ENCODE data around the gene ARMC7. TPM values are rescaled to one million over a fixed set of nuclear protein-coding genes. Genes with fewer than 3 reads are reported as not detected.

ARMC7 gene
- total RNA-seq, 1 donor from 2014 or later: 1.9 TPM

DNA sequence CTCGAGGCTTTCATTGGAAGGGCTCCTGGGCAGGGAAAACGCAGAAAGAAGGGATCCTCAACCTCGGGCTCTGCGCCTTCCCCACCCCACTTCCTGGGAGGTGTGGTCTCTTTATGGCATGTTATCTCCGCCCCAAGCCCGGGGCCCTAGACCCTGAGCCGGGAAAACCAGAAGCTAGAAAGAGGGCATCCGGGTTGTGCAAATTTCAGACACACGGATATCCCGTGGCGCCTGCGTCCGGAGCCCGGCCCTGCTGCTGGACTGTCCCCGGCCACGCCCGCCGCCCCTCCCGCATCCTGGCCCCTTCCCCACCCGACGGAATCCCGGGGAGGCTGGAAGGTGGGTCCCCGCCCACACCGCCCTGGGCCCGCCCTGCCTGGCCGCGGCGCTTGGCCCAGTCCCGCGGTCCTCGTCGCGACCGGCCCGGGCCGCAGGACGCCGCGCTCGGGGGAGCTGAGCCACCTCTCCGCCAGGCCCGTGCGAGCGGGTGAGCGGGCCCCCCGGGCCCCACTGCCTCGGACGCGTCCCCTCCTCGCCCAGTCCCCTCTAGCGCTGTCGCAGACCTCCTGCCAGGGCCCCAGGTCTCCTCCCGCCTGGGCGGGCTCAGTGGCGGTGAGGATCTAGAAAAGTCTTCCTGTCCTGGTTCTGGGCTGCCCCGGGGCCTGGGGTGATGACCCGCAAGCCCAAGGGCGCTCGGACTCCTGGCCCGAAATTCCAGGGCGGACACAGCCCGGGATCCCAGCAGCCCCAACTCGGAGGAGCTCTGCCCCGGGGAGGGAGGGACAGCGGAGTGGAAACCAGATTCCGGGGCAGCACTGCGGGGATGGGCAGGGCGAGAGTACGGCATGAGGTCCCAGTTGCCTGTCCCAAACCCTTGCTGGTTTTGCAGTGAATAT, 22.0 kb upstream of the ARMC7 start, which contains the start of gene SLC16A5:
SLC16A5 (plus strand) TSS at position 397 of the 896 bp plus-strand sequence. CDS start 5,683 bp downstream, outside the sequence.
- Histone ChIP-seq H3K36me3 (no peaks in the 10 kb centered on the region), H3K4me1 (peaks cover 20% of the 10 kb centered on the region), H3K9ac (peak within 1 kb of the TSS; percentile 11), H3K27ac (no peak within 1 kb of the TSS), H3K27me3 (no peaks in the 10 kb centered on the region), H2AFZ (replicated peaks) (peak within 1 kb of the TSS; percentile 99), H3K4me2 (peak within 1 kb of the TSS; percentile 73), H4K20me1 (ENCODE audit: low read depth) (no peaks in the 10 kb centered on the region), H3F3A (ENCODE audit: low read depth) (peaks cover 21% of the 10 kb centered on the region), H3K4me3 (peak within 1 kb of the TSS; percentile 62), H3K79me2 (ENCODE audit: low read depth) (no peaks in the 10 kb centered on the region), H3K9me3 (ENCODE audit: low read depth) (no peaks in the 10 kb centered on the region)
- peak; percentile 92 for DNase-seq (ENCODE audit: low spot score)
- H3K36me3 Mint-ChIP-seq: no peaks in the 10 kb centered on the region
- H3K27me3 Mint-ChIP-seq (ENCODE audit: insufficient read depth, low read depth): peaks cover 10% of the 10 kb centered on the region
- H3K27ac Mint-ChIP-seq: no peak within 1 kb of the TSS
- H3K4me1 Mint-ChIP-seq: peaks cover 59% of the 10 kb centered on the region
- TF ChIP-seq CTCF (IDR thresholded peaks at IDR 0.05) (no peak), EZH2phosphoT487 (IDR thresholded peaks at IDR 0.05) (no peak), EZH2 (IDR thresholded peaks at IDR 0.05) (peak; percentile 7)
- no peaks in the 10 kb centered on the region for H3K9me3 Mint-ChIP-seq
- H3K4me3 Mint-ChIP-seq: peak within 1 kb of the TSS; percentile 63

DNA sequence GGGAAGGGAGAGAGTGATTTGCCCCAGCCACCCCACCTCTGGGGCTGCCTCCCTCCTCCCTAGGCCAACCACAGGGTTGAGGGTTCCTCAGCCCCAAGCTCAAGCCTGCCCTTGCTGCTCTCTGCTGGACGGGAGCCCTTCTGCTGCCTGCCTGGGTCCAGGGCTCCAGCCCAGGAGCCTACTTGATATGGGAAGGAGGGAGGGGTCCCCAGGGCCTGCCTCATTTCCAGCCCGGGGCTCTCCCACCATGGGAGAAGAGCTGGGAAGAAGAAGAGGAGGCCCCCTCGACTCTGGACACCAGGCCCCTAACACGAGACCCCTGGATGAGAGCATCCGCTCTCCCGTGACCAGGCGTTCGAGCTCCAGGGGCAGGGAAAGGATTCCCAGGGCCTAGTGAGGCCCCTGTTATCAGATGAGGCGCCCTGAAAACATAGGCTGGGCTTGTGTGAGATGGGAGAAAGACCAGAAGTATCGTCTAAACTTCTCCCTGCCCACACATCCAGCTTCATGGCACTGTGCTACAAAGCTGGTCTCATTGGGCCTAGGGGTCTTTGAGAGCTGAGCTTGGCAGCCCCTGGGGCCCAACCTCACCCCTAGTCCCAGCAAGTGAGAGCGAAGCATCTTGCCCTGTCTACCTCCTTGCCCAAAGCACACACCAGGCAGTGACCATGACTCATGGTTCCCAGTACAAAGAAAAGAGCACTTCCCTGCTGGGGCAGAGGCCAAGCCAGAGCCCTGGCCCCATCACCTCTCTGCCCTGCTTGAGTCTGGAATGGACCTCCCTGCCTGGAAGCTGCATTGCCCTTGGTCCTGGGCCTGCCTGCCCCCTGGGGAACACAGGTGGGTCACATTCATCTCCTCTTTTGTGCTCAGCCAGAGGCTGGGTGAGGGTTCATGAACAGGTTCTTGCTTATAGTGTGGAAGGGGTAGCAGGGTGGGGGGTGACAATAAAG, 21.0 kb upstream of the ARMC7 start:
- Mint-ChIP-seq H3K27me3 (ENCODE audit: insufficient read depth, low read depth) (peaks cover 10% of the 10 kb centered on the region), H3K4me3 (peak overlapping the region; percentile 7), H3K36me3 (no peaks in the 10 kb centered on the region), H3K9me3 (no peaks in the 10 kb centered on the region), H3K4me1 (peaks cover 60% of the 10 kb centered on the region), H3K27ac (peak overlapping the region; percentile 74)
- Histone ChIP-seq H2AFZ (replicated peaks) (peak overlapping the region; percentile 99), H3K4me2 (peak overlapping the region; percentile 73), H3K9me3 (ENCODE audit: low read depth) (no peaks in the 10 kb centered on the region), H3K27ac (no peak overlapping the region), H3K27me3 (no peaks in the 10 kb centered on the region), H3K4me1 (peaks cover 20% of the 10 kb centered on the region), H3K9ac (peak overlapping the region; percentile 11), H3K4me3 (peak overlapping the region; percentile 62), H3K36me3 (no peaks in the 10 kb centered on the region), H3K79me2 (ENCODE audit: low read depth) (no peaks in the 10 kb centered on the region), H4K20me1 (ENCODE audit: low read depth) (no peaks in the 10 kb centered on the region), H3F3A (ENCODE audit: low read depth) (peaks cover 21% of the 10 kb centered on the region)
- TF ChIP-seq CTCF (IDR thresholded peaks at IDR 0.05): no peak
- TF ChIP-seq EZH2 (IDR thresholded peaks at IDR 0.05): no peak
- TF ChIP-seq EZH2phosphoT487 (IDR thresholded peaks at IDR 0.05): no peak
- peak; percentile 33 for DNase-seq (ENCODE audit: low spot score)

DNA sequence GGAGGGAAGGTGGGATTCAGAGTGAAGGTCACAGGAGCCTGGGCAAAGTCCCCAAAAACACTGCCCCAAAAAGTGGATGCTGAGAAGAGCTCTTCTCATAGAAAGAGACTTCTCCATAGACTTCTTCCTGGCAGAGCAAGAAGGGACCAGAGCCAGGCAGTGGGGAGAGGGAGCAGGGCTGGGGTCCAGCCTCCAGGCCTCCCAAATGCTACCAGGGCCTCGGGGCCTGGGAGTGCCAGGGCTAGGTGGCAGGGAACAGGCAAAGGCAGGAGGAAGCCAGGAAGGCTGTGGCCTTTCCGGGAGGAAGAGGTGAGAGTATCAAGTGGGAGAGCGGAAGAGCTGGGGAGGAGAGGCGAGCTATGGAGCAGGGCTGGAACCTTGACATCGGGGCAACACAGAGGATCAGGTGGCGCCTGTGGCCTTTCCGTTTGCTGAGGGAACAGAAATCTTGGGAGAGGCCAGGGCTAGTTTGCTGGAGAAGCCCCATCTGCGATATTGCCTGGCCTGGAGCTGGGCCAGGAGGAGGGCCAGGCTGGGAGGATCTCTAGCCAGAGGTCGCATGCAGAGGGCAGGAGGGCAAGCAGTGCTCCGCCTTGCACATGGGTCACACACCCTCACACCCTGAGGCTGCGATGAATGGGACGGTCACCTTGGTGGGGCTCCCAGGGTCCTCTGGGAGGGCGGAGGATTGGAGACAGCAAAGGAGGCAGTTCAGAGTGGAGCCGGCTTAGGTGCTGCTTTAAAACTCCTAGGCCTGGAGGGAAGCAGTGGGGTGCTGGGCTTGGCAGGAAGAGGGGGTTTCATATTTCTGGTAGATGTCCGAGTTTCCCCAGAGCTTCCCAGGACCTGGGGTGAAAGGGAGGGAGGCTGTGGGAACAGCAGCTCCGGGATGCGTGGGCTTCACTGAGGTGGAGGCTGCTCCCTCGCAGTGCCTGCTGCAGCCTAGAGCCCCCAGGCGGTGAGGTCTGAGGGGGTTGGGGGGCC, 18.6 kb upstream of the ARMC7 start:
- H3K4me3 ChIP-seq: no peak overlapping the region
- H3K27ac Mint-ChIP-seq: peak overlapping the region; percentile 63

More for the DNA sequence above, 18.6 kb upstream of the ARMC7 start:
- H3K36me3 ChIP-seq: no peaks in the 10 kb centered on the region
- no peak overlapping the region for H3K9ac ChIP-seq
- no peaks in the 10 kb centered on the region for H3K79me2 ChIP-seq (ENCODE audit: low read depth)
- H3K4me1 ChIP-seq: peaks cover 20% of the 10 kb centered on the region
- no peaks in the 10 kb centered on the region for H3K27me3 ChIP-seq
- H2AFZ ChIP-seq (replicated peaks): no peak overlapping the region
- Mint-ChIP-seq H3K4me3 (peak overlapping the region; percentile 60), H3K4me1 (peaks cover 49% of the 10 kb centered on the region), H3K36me3 (no peaks in the 10 kb centered on the region), H3K27me3 (ENCODE audit: insufficient read depth, low read depth) (peaks cover 12% of the 10 kb centered on the region), H3K9me3 (no peaks in the 10 kb centered on the region)
- DNase-seq (ENCODE audit: low spot score): no peak
- H3K4me2 ChIP-seq: peak overlapping the region; percentile 3
- no peak for TF ChIP-seq EZH2 (IDR thresholded peaks at IDR 0.05)
- TF ChIP-seq CTCF (IDR thresholded peaks at IDR 0.05): no peak
- H3F3A ChIP-seq (ENCODE audit: low read depth): peaks cover 21% of the 10 kb centered on the region
- no peaks in the 10 kb centered on the region for H4K20me1 ChIP-seq (ENCODE audit: low read depth)
- no peaks in the 10 kb centered on the region for H3K9me3 ChIP-seq (ENCODE audit: low read depth)
- H3K27ac ChIP-seq: peak overlapping the region; percentile 14

All from neural progenitor cell (in vitro differentiated cells).